LNCaP clone FGC (cell line): ENCODE measurements around the gene GALNT4.

Experiments
- DNase-seq: peaks from one replicate; pipeline ENCODE4 v3.0.0-alpha.2; 2011; ENCODE audit warnings: low read depth
- H3K4me3 ChIP-seq: 2 replicates; pipeline ENCODE4 v1.5.1; 2011; ENCODE audit warnings: mild to moderate bottlenecking, low read depth, low read length, control low read depth
- TF ChIP-seq, protein P1 (sequence below): IDR thresholded peaks from 2 replicates; pipeline ENCODE4 v1.5.1; 2012; ENCODE audit warnings: mild to moderate bottlenecking; ENCODE audit not compliant: control insufficient read depth, insufficient read depth; ENCODE audit errors: extremely low read depth

Gene GALNT4

DNA sequence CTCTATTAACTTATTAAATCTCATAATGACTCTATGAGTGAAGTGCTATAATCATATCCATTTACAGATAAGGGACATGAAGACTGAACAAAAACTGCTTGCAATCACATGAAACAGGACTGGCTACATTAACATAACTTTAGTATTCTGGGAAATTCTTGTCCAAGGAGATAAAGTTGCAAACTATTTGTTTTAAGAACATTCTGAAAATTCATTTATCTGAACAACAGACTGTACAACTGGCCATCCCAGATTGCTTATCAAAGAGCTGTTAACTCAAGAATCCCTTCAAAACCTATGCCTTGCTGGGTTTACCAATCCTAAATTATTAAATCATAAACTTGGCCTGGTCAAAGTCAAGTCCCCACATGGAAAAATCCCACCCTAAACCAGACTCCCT is 40.4 kb upstream of the GALNT4 start:
- DNase-seq, result no peak
- TF ChIP-seq, protein P1, sequence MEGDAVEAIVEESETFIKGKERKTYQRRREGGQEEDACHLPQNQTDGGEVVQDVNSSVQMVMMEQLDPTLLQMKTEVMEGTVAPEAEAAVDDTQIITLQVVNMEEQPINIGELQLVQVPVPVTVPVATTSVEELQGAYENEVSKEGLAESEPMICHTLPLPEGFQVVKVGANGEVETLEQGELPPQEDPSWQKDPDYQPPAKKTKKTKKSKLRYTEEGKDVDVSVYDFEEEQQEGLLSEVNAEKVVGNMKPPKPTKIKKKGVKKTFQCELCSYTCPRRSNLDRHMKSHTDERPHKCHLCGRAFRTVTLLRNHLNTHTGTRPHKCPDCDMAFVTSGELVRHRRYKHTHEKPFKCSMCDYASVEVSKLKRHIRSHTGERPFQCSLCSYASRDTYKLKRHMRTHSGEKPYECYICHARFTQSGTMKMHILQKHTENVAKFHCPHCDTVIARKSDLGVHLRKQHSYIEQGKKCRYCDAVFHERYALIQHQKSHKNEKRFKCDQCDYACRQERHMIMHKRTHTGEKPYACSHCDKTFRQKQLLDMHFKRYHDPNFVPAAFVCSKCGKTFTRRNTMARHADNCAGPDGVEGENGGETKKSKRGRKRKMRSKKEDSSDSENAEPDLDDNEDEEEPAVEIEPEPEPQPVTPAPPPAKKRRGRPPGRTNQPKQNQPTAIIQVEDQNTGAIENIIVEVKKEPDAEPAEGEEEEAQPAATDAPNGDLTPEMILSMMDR, result no peak
- no peak overlapping the region for H3K4me3 ChIP-seq

DNA sequence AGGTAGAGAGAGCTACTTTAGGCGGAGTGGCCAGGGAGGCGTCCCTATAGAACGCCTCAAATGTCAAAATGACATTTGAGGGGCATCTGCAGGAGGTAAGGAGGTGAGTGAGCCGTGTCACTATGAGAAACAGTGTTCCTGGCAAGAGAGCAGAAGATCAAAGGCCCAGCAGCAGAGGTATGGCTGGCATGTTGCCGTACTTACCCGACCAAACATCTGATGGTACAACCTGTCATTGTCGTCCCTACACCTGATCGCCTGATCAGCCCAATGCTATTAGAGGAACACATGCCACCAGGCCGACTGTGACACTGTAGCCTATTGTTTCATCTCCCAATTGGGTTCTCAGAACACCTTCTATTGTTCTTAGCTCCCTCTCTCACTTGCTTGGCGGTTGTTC is 35.2 kb upstream of the GALNT4 start:
- no peak for DNase-seq
- TF ChIP-seq, protein P1, result no peak
- no peak overlapping the region for H3K4me3 ChIP-seq

DNA sequence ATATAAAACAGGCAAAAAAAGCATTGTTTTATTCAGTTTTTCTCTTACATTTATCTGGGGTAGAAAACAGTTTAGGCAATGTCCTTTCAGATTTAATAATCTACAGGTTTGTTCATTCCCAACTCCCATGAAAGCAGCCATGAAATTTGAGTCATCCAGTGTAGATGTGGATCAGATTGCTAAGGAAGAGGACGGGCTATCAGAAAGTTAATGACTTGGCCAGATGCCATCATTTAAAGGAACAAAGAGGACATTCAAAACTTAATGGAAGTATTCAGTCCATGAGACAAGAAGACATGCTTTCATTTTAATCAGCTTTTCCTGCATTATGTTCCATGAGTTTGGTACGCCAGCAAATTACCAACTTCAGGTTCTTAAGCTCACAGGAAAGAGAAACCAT is 32.4 kb upstream of the GALNT4 start:
- H3K4me3 ChIP-seq, result no peak overlapping the region
- no peak for DNase-seq
- TF ChIP-seq, protein P1, result no peak

DNA sequence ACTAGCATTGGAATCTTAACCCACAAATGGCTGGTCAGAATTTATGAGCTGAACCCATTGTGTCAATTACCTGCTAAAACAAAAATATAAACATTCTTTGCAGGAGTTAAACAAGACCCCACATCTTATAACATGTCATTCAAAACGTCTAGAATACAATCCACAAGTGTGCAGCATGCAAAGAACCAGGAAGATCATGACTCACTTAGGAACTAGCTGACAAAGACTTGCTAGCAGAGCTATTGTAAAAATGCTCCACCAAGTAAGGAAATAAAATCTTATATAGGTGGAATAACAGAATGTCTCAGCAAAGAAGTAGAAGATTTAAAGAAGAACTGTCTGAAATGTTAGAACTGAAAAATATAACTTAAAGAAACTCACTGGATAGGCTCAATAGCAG is 27.8 kb upstream of the GALNT4 start:
- H3K4me3 ChIP-seq, result no peak overlapping the region
- DNase-seq, result no peak
- TF ChIP-seq, protein P1, result no peak

DNA sequence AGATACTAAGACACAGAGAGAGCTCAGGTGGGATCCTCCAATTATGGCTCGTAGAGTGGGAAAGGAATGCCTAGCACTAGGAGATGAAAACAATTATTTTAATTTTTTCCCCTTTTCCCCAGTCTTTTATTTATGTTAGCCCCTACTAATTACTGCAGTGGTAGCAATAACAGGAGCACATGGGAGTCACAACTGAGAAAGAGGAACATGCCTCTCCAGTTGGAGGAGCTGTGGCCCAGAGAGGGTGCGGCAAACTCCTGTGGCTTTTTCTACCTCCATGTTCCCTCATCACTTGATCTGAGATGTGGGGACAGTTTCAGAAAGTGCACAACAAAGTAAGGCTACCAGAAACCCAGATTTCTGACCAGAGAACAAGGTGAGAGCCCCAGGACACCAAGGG is 27.2 kb upstream of the GALNT4 start:
- TF ChIP-seq, protein P1, result no peak
- no peak overlapping the region for H3K4me3 ChIP-seq
- no peak for DNase-seq

DNA sequence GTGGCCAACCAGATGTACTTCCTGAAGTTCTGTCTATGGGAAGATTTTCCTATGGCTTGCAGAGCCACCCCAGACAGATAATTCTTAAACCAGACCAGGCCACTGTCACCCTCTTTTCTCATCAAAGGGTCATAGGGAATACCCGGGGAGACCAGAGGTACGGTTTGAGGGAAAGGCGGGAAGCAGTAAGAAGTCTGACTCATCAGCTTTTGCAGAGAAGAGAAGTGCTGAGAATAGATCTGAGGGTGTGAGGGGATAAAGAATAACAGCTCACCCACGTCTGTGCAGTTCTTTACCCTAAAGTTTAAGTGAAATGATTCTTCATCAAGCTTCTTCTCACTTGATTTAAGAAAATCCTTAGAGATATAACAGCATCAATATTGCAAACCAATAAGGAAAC is 22.5 kb upstream of the GALNT4 start:
- TF ChIP-seq, protein P1, result no peak
- no peak overlapping the region for H3K4me3 ChIP-seq
- no peak for DNase-seq

DNA sequence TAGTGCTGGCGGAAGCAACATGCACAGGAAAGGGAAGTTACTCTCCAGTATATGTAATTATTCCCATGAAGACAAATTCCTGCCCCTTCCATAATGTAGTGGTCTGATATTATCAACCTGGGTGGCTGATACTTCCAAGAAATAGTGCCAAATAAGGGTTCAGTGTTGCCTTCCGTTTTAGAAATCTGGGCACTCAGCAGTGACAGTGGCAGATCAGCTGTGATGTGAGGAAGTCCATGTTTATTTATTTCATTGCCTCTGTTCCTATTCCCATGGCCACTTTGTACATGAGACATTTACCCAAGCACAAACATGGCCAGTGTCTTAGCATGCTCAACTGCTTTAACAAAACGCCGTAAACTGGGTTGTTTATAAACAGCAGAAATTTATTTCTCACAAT is 21.6 kb upstream of the GALNT4 start:
- no peak overlapping the region for H3K4me3 ChIP-seq
- TF ChIP-seq, protein P1, result no peak
- DNase-seq, result no peak
